CD4-positive, alpha-beta memory T cell (primary cell): ENCODE results near the gene ZNRF3. TPM values are rescaled to one million over a fixed set of nuclear protein-coding genes. Genes with fewer than 3 reads are reported as not detected.

Experiments used
- CTCF ChIA-PET: fragments of 350-600 bp; sonication (Branson Sonifier 250); formaldehyde crosslinking; loops from one replicate; lab custom pipeline; 2021; ENCODE audit warnings: inconsistent platforms; ENCODE audit not compliant: partially characterized antibody; lab: Charles Lee
- POLR2A ChIA-PET: fragments of 350-600 bp; sonication (Branson Sonifier 250); formaldehyde crosslinking; loops from one replicate; lab custom pipeline; 2021; ENCODE audit not compliant: partially characterized antibody; lab: Charles Lee
- DNase-seq, 5 donors: peaks; one replicate each; pipeline versions ENCODE4 v3.0.0 to v3.0.0-alpha.2; 2020 to 2022; ENCODE audit warnings: mixed read lengths in 1 of 5
- H3K27ac ChIP-seq: one replicate; pipeline ENCODE4 v1.7.0; 2013; ENCODE audit warnings: low read depth, low read length
- H3K27me3 ChIP-seq: 2 replicates; pipeline ENCODE4 v1.7.0; 2013; ENCODE audit warnings: mild to moderate bottlenecking, low read length, moderate library complexity; ENCODE audit not compliant: insufficient read depth
- H3K36me3 ChIP-seq: 2 replicates; pipeline ENCODE4 v1.7.0; 2013; ENCODE audit warnings: mild to moderate bottlenecking, low read length, moderate library complexity; ENCODE audit not compliant: insufficient read depth
- H3K4me1 ChIP-seq: 2 replicates; pipeline ENCODE4 v1.7.0; 2013; ENCODE audit warnings: mild to moderate bottlenecking, low read length, moderate library complexity; ENCODE audit not compliant: insufficient read depth
- H3K4me3 ChIP-seq, 2 donors: one replicate each; pipeline ENCODE4 v1.7.0; 2013; ENCODE audit warnings: low read length in 2 of 2, mild to moderate bottlenecking in 1 of 2
- H3K9me3 ChIP-seq, 2 donors: one replicate each; pipeline ENCODE4 v1.7.0; 2013; ENCODE audit warnings: low read length in 2 of 2, control low read depth in 1 of 2; ENCODE audit not compliant: control insufficient read depth in 1 of 2
- H3K27ac Mint-ChIP-seq, 7 donors: one replicate each; pipeline ENCODE4 v1.8.0; 2020 to 2021; ENCODE audit warnings: mixed read lengths in 7 of 7, mild to moderate bottlenecking in 6 of 7, inconsistent platforms in 3 of 7, moderate library complexity in 3 of 7
- H3K27me3 Mint-ChIP-seq, 2 donors: one replicate each; pipeline ENCODE4 v1.8.0; 2020 to 2021; ENCODE audit warnings: mixed read lengths in 2 of 2
- H3K36me3 Mint-ChIP-seq, 2 donors: one replicate each; pipeline ENCODE4 v1.8.0; 2020 to 2021; ENCODE audit warnings: mixed read lengths in 2 of 2, inconsistent platforms in 1 of 2, mild to moderate bottlenecking in 1 of 2
- H3K4me1 Mint-ChIP-seq, 4 donors: one replicate each; pipeline ENCODE4 v1.8.0; 2020 to 2021; ENCODE audit warnings: mixed read lengths in 4 of 4, mild to moderate bottlenecking in 1 of 4
- H3K4me3 Mint-ChIP-seq, 8 donors: one replicate each; pipeline ENCODE4 v1.8.0; 2020 to 2021; ENCODE audit warnings: mixed read lengths in 8 of 8, mild to moderate bottlenecking in 7 of 8, moderate library complexity in 6 of 8, inconsistent platforms in 3 of 8
- H3K9me3 Mint-ChIP-seq, 8 donors: one replicate each; pipeline ENCODE4 v1.8.0; 2020 to 2021; ENCODE audit warnings: mixed read lengths in 8 of 8, mild to moderate bottlenecking in 5 of 8, inconsistent platforms in 3 of 8, moderate library complexity in 1 of 8
- intact Hi-C: fragments of 100-400 bp; cut with micrococcal nuclease; formaldehyde crosslinking; loops from one replicate; pipeline ENCODE4 v1.15.1; 2023
- polyA plus RNA-seq, 2 donors: library from polyadenylated mRNA; unstranded; fragments of 300-500 nt; fragmentation: Illumina TruSeq; gene quantifications; one replicate each; pipeline ENCODE4 v1.2.3, GENCODE V29; 2021
- total RNA-seq, 2 experiments: library from RNA; stranded (reverse); gene quantifications; one replicate each; pipeline ENCODE4 v1.2.3, GENCODE V29; 2021

Gene ZNRF3
- total and polyA plus RNA-seq, 4 experiments from 2014 or later, result 0.11 to 0.89 (median 0.70) TPM; not detected in 1

GRCh38 chr22:28984482-28985158, 101.2 kb downstream of the ZNRF3 start:
- H3K9me3 ChIP-seq, result no peaks in the 10 kb centered on the region
- H3K27me3 Mint-ChIP-seq, result peaks cover 0 to 4% of the 10 kb centered on the region in 2 donors

DNA sequence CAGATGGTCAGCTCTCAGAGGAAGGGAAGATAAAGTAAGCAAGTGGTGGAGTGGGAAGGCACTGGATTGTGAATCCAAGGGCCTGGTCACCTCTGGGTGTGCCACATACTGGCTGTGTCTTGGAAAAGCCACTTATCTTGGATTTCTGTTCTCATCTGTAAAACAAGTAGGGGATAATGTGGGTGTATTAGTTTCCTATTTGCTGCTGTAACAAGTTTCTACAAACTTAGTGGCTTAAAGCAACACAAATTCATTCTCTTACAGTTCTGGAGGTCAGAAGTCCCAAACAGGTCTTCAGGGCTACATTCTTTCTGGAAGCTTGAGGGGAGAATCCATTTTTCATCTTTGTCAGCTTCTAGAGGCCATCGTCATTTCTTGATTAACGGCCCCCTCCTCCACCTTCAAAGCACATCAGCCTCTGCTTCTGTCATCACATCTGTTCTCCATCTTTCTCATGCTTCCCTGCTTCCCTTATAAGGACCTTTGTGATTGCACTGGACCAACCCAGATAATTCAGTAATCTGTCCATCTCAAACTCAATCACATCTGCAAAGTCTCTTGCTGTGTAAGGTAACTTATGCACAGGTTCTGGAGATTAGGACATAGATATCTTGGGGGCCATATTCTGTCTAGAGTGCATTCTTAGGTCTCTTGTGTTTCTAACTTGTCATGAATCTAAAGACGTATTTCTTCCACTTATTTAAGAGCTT, 102.4 kb downstream of the ZNRF3 start:
- no peak overlapping the region for H3K27ac Mint-ChIP-seq
- H3K27me3 Mint-ChIP-seq, result peaks cover 2 to 6% of the 10 kb centered on the region in 2 donors
- Histone ChIP-seq H3K27me3 (no peaks in the 10 kb centered on the region), H3K4me1 (no peaks in the 10 kb centered on the region), H3K27ac (no peak overlapping the region), H3K9me3 (no peaks in the 10 kb centered on the region), H3K4me3 (no peak overlapping the region), H3K36me3 (no peaks in the 10 kb centered on the region)
- H3K4me3 Mint-ChIP-seq, result no peak overlapping the region
- POLR2A ChIA-PET, result no interaction called here
- intact Hi-C loops, result no loop called here
- CTCF ChIA-PET, result interaction anchor here (0.6 kb wide), 1 partner anchor 46 kb away, joined by 5 read pairs; no protein-coding TSS in a partner anchor
- peaks cover 0 to 21% of the 10 kb centered on the region in 2 donors for H3K36me3 Mint-ChIP-seq
- peaks cover 0 to 8% (median 4%) of the 10 kb centered on the region in 8 donors for H3K9me3 Mint-ChIP-seq
- peaks cover 0 to 2% (median 0%) of the 10 kb centered on the region in 4 donors for H3K4me1 Mint-ChIP-seq
- DNase-seq, result no peak

More at GRCh38 chr22:28984482-28985158, 101.2 kb downstream of the ZNRF3 start:
- Mint-ChIP-seq H3K4me3 (no peak overlapping the region), H3K27ac (no peak overlapping the region), H3K36me3 (peaks cover 0 to 16% of the 10 kb centered on the region in 2 donors), H3K4me1 (peaks cover 0 to 2% (median 0%) of the 10 kb centered on the region in 4 donors), H3K9me3 (peaks cover 0 to 8% (median 4%) of the 10 kb centered on the region in 8 donors)
- POLR2A ChIA-PET, result no interaction called here
- CTCF ChIA-PET, result no interaction called here
- DNase-seq, result no peak
- no peak overlapping the region for H3K27ac ChIP-seq
- no peak overlapping the region for H3K4me3 ChIP-seq
- H3K27me3 ChIP-seq, result no peaks in the 10 kb centered on the region
- intact Hi-C loops, result no loop called here
- no peaks in the 10 kb centered on the region for H3K36me3 ChIP-seq
- H3K4me1 ChIP-seq, result no peaks in the 10 kb centered on the region

- intact Hi-C loops, result no loop called here
- Mint-ChIP-seq H3K4me1 (peaks cover 0 to 2% (median 0%) of the 10 kb centered on the region in 4 donors), H3K27me3 (peaks cover 2 to 6% of the 10 kb centered on the region in 2 donors), H3K36me3 (peaks cover 0 to 23% of the 10 kb centered on the region in 2 donors), H3K4me3 (no peak overlapping the region), H3K9me3 (peaks cover 0 to 8% (median 4%) of the 10 kb centered on the region in 8 donors), H3K27ac (no peak overlapping the region)
- no peak overlapping the region for H3K27ac ChIP-seq
- no peaks in the 10 kb centered on the region for H3K9me3 ChIP-seq
- CTCF ChIA-PET, result interaction anchor here (0.6 kb wide), 2 partner anchors 39 to 46 kb away, joined by 5 to 6 read pairs; no protein-coding TSS in a partner anchor
- no peaks in the 10 kb centered on the region for H3K4me1 ChIP-seq
- no peaks in the 10 kb centered on the region for H3K27me3 ChIP-seq
- POLR2A ChIA-PET, result no interaction called here
- no peak for DNase-seq
- H3K36me3 ChIP-seq, result no peaks in the 10 kb centered on the region
- H3K4me3 ChIP-seq, result no peak overlapping the region
Measured at GRCh38 chr22:28986366-28986765, 103.0 kb downstream of the ZNRF3 start.

- Mint-ChIP-seq H3K27ac (no peak overlapping the region), H3K4me3 (no peak overlapping the region), H3K4me1 (peaks cover 0 to 1% (median 0%) of the 10 kb centered on the region in 4 donors), H3K36me3 (peaks cover 2 to 30% of the 10 kb centered on the region in 2 donors), H3K27me3 (peaks cover 2 to 4% of the 10 kb centered on the region in 2 donors), H3K9me3 (peaks cover 0 to 8% (median 4%) of the 10 kb centered on the region in 8 donors)
- intact Hi-C loops, result no loop called here
- CTCF ChIA-PET, result no interaction called here
- DNase-seq, result no peak
- Histone ChIP-seq H3K4me1 (no peaks in the 10 kb centered on the region), H3K27me3 (no peaks in the 10 kb centered on the region), H3K4me3 (no peak overlapping the region), H3K9me3 (no peaks in the 10 kb centered on the region), H3K27ac (no peak overlapping the region), H3K36me3 (no peaks in the 10 kb centered on the region)
- POLR2A ChIA-PET, result no interaction called here
Measured at GRCh38 chr22:28988457-28988856, 105.1 kb downstream of the ZNRF3 start.

GRCh38 chr22:28989035-28989464, 105.7 kb downstream of the ZNRF3 start:
- Mint-ChIP-seq H3K27ac (no peak overlapping the region), H3K27me3 (peaks cover 2 to 4% of the 10 kb centered on the region in 2 donors), H3K4me3 (no peak overlapping the region), H3K4me1 (no peaks in the 10 kb centered on the region), H3K9me3 (peaks cover 0 to 8% (median 4%) of the 10 kb centered on the region in 8 donors), H3K36me3 (peaks cover 2 to 30% of the 10 kb centered on the region in 2 donors)
- CTCF ChIA-PET, result no interaction called here
- no peak overlapping the region for H3K4me3 ChIP-seq
- no peak overlapping the region for H3K27ac ChIP-seq
- no peaks in the 10 kb centered on the region for H3K4me1 ChIP-seq
- H3K9me3 ChIP-seq, result no peaks in the 10 kb centered on the region
- no peak for DNase-seq
- no peaks in the 10 kb centered on the region for H3K27me3 ChIP-seq
- POLR2A ChIA-PET, result no interaction called here
- intact Hi-C loops, result no loop called here
- H3K36me3 ChIP-seq, result no peaks in the 10 kb centered on the region

DNA sequence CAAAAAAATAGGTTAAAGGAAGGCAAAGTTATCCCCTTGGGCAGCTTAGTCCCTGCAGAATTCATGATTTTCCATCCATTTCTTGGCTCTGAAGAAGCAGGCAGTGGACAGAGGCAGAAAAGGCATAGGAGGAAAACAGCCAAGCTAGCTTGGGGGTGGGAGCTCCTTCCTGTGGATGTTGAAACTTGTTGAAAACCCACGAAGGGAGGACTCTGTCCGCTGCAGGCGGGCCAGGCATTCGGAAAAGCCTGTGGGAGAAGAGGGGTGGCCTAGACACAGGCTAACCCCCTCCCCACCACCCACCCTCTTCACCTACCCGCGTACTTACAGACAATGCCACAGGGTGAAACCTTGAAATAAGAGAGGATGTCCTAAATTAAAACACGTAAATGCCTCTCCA, 106.1 kb downstream of the ZNRF3 start:
- H3K27me3 Mint-ChIP-seq, result peaks cover 2% of the 10 kb centered on the region in 2 donors
- peaks cover 2 to 30% of the 10 kb centered on the region in 2 donors for H3K36me3 Mint-ChIP-seq
- peaks cover 0 to 8% (median 4%) of the 10 kb centered on the region in 8 donors for H3K9me3 Mint-ChIP-seq
- Histone ChIP-seq H3K27me3 (no peaks in the 10 kb centered on the region), H3K27ac (no peak overlapping the region), H3K4me1 (no peaks in the 10 kb centered on the region), H3K36me3 (no peaks in the 10 kb centered on the region), H3K4me3 (no peak overlapping the region), H3K9me3 (no peaks in the 10 kb centered on the region)
- POLR2A ChIA-PET, result no interaction called here
- H3K4me1 Mint-ChIP-seq, result no peaks in the 10 kb centered on the region
- no peak overlapping the region for H3K27ac Mint-ChIP-seq
- H3K4me3 Mint-ChIP-seq, result no peak overlapping the region
- DNase-seq, result no peak
- intact Hi-C loops, result no loop called here
- CTCF ChIA-PET, result no interaction called here

- no peaks in the 10 kb centered on the region for H3K4me1 ChIP-seq
- Mint-ChIP-seq H3K4me3 (no peak overlapping the region), H3K9me3 (peaks cover 0 to 8% (median 4%) of the 10 kb centered on the region in 8 donors), H3K27me3 (peaks cover 2% of the 10 kb centered on the region in 2 donors), H3K4me1 (no peaks in the 10 kb centered on the region), H3K27ac (no peak overlapping the region), H3K36me3 (peaks cover 2 to 29% of the 10 kb centered on the region in 2 donors)
- no peaks in the 10 kb centered on the region for H3K27me3 ChIP-seq
- no peak for DNase-seq
- no peaks in the 10 kb centered on the region for H3K9me3 ChIP-seq
- intact Hi-C loops, result no loop called here
- H3K27ac ChIP-seq, result no peak overlapping the region
- POLR2A ChIA-PET, result no interaction called here
- H3K4me3 ChIP-seq, result no peak overlapping the region
- CTCF ChIA-PET, result no interaction called here
- no peaks in the 10 kb centered on the region for H3K36me3 ChIP-seq
Measured at GRCh38 chr22:28989912-28990311, 106.5 kb downstream of the ZNRF3 start.
